IPS DF 4.7 (cell line): Measurements from ENCODE around the gene ACAN.

Source experiments
- DNase-seq: peaks from one replicate; pipeline ENCODE4 v3.0.0-alpha.2; 2013; ENCODE audit warnings: low spot score; ENCODE audit errors: extremely low read depth

The ACAN gene

DNA sequence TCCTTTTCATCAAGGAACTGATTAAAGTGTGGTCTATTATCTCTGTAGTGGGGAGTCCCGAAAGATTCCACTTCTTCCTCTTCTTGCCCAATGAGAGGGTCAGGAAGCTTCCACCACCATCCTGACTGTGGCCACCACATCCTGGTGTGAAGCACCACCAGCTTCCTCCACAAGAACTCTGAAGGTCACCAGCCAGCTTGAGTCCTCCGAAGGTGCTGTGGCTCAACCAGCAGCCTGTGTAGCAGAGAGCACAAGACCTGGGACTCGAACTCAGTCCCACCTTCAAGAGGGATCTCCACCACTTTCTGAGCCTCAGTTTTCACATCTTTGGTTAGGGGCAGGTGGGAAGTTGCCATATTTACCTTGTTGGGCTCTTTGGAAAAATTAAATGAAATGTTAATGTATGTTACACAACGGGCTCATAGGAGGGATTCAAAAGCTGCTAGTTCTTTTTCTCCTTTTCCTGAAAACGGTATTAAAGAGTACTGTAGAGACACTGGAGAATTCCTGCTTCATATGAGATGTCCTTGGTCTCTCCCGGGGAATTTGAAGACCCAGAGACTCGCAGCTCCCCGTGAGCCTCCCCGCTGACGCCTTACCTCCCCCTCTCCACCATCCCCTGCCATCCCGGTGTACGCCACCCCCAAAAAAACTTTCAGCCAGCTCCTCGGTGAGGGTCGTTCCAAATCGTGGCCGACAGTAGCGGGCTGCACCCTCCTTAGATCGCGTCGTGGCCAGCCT is 816 bp upstream of the ACAN start:
- DNase-seq: no peak

DNA sequence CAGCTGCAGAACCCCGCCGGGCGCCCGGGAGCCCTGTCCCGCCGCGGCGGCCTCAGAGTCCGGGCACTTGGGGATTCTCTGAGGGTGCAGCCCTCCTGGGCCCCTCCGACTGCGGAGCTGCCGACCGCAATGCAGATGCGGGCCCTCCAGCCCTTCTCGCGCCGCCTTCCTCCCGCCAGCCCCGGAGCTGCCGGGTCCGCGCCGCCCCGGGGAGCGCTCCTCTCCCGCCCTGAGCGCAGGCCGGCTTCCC is 320 bp upstream of the ACAN start:
- no peak for DNase-seq

- DNase-seq: no peak
These were observed 648 bp downstream of the ACAN start for GRCh38 chr15:88803920-88804247.

DNA sequence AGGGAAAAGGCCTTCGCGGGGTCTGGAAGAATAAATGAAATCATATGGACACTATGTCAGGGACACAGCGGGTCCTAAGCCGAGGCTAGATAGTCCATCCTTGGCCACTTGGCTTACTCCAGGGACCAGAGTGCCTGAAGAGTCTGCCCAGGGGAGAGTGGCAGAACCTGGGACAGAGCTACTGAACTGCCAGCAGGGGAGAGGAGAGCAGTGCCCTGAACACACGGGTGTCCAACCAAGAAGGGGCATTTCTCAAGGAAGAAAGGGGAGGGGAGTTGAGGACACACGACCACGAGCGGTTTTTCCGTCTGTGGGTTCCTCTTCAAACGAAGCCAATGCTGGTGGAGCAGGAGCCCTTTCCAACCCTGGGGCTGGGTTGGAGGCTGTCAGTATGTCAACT is 1.0 kb downstream of the ACAN start:
- no peak for DNase-seq

GRCh38 chr15:88805031-88805780 is 2.0 kb downstream of the ACAN start:
- DNase-seq: no peak

DNA sequence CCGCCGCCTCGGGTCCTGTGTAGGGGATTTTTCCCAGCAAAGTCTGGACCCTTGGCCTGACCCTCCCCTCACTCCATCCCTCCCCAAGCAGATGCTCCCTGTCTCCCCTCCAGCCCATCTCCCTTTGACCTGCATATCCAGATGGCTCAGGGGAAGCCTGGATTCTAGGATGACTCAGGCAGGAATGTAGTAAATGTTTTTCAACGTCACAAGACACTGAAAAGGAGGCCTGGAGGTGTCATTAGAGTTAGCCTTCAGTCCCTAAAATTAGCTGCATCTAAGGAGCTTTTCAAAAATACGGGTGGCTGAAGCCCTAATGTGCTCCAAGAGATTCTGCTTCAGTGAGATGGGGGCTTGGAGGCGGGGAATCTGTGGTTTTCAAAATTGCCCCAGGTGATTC is 7.2 kb downstream of the ACAN start:
- no peak for DNase-seq

DNA sequence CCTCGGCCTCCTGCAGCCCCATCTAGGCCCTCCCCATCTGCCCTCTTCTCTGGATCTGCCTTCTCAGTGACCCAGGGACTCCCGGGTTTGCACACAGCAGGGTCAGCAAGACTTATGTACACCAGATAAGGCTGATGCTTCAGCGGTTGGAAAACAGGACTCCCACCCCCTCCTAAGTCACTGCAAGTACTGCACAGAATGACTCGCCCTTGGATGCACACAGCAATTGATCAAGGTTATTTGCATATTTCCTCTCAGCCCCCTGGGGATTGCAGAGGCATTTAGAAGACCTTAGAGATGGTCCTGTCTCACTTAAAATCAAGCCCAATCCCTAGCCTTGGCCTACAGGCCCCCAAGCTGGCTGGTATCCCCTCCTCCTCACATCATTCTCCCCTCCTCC is 8.9 kb downstream of the ACAN start:
- no peak for DNase-seq

- DNase-seq: no peak
These were observed 10.7 kb downstream of the ACAN start for GRCh38 chr15:88813960-88814359.

DNA sequence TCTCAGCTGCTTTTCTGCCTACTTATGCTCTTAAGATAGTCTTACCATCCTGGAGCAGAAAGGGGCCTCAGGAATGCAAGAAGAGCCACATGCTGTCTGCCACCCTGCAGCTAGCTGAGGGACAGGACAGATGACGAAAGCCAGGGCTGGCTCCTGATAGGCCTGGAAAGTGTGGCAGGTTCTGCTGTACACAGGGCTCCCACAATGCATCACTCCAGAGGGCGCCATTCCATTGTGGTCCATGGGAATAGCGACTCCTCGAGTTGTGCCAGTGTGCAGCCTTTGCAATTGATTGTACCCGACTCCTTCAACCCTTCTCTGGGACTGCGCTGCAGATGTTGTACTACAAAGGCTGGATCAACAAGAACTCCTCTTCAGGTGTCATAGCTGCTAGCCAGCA is 11.2 kb downstream of the ACAN start:
- no peak for DNase-seq

GRCh38 chr15:88818920-88819319 is 15.7 kb downstream of the ACAN start:
- DNase-seq: no peak

DNA sequence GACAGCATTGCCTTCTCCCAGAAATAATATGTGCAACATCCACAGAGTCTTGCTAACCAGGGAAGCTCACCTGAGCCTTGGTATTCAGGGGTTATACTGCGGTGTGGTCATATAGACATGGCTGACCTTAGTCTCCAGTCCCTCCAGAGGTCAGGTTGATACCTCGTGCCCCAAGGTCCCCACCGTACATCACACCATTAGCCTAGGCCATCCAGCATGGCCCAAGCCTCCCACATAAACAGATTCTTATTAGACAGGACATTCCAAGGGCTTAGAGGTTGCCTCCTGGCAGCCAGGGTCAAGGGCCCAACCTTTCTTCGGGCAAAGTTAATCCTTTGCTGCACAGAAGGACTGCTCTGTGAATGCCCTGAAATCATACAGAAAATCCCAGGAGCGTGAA is 18.8 kb downstream of the ACAN start:
- DNase-seq: no peak

GRCh38 chr15:88828791-88829190 is 25.6 kb downstream of the ACAN start:
- DNase-seq: no peak

- DNase-seq: no peak
These were observed 26.8 kb downstream of the ACAN start for GRCh38 chr15:88830016-88830415.

- DNase-seq: no peak
These were observed 29.8 kb downstream of the ACAN start for GRCh38 chr15:88832820-88833730.

- no peak for DNase-seq
These were observed 30.5 kb downstream of the ACAN start for GRCh38 chr15:88833731-88834100.

- peak; percentile 58 for DNase-seq
These were observed 31.1 kb downstream of the ACAN start for GRCh38 chr15:88834211-88834812.

- DNase-seq: no peak
These were observed 31.9 kb downstream of the ACAN start for GRCh38 chr15:88835119-88835518.

- no peak for DNase-seq
These were observed 32.4 kb downstream of the ACAN start for GRCh38 chr15:88835646-88836045.

DNA sequence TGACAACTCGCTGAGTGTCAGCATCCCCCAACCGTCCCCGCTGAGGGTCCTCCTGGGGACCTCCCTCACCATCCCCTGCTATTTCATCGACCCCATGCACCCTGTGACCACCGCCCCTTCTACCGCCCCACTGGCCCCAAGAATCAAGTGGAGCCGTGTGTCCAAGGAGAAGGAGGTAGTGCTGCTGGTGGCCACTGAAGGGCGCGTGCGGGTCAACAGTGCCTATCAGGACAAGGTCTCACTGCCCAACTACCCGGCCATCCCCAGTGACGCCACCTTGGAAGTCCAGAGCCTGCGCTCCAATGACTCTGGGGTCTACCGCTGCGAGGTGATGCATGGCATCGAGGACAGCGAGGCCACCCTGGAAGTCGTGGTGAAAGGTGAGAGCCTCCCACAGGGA is 35.4 kb downstream of the ACAN start:
- no peak for DNase-seq

GRCh38 chr15:88839146-88839545 is 35.9 kb downstream of the ACAN start:
- DNase-seq: no peak

- no peak for DNase-seq
These were observed 36.7 kb downstream of the ACAN start for GRCh38 chr15:88839961-88840360.

GRCh38 chr15:88841236-88841635 is 38.0 kb downstream of the ACAN start:
- no peak for DNase-seq
